WTC11 (cell line): ENCODE measurements around the gene AIFM1. TPM values are rescaled to one million over a fixed set of nuclear protein-coding genes. Genes with fewer than 3 reads are reported as not detected.

ENCODE experiments used
- ATAC-seq: fragments of 200-7000 bp; cut with Tn5 transposase; 2 replicates; pipeline ENCODE4 v1.10.0; 2021; ENCODE audit warnings: mild to moderate bottlenecking, moderate library complexity
- CTCF ChIA-PET: fragments of 300-600 bp; sonication (Branson Sonifier 250); formaldehyde crosslinking; loops from one replicate; lab custom pipeline; 2021; ENCODE audit warnings: antibody characterized with exemption; lab: Charles Lee
- POLR2A ChIA-PET: fragments of 350-600 bp; sonication (Branson Sonifier 250); formaldehyde crosslinking; loops from one replicate; lab custom pipeline; 2021; ENCODE audit warnings: antibody characterized with exemption; lab: Charles Lee
- DNase-seq: peaks from one replicate; pipeline ENCODE4 v3.0.0; 2021; ENCODE audit warnings: low spot score
- H3K27ac Mint-ChIP-seq: 2 replicates; pipeline ENCODE4 v1.8.0; 2021; ENCODE audit warnings: mixed read lengths
- H3K27me3 Mint-ChIP-seq: 2 replicates; pipeline ENCODE4 v1.8.0; 2021; ENCODE audit warnings: low read depth, mild to moderate bottlenecking, moderate library complexity, mixed read lengths
- H3K36me3 Mint-ChIP-seq: 2 replicates; pipeline ENCODE4 v1.8.0; 2021; ENCODE audit warnings: mixed read lengths
- H3K4me1 Mint-ChIP-seq: 2 replicates; pipeline ENCODE4 v1.8.0; 2022; ENCODE audit warnings: mixed read lengths
- H3K4me3 Mint-ChIP-seq: 2 replicates; pipeline ENCODE4 v1.8.0; 2021; ENCODE audit warnings: mild to moderate bottlenecking, moderate library complexity, mixed read lengths
- H3K9me3 Mint-ChIP-seq: 2 replicates; pipeline ENCODE4 v1.8.0; 2021; ENCODE audit warnings: mixed read lengths
- AR ChIP-seq: fragments of 250-450 bp; sonication (Bioruptor Pico); IDR thresholded peaks from 2 replicates; pipeline ENCODE4 v1.9.0; 2021; ENCODE audit warnings: mild to moderate bottlenecking
- ATF6 ChIP-seq: sonication (generic); formaldehyde crosslinking; IDR thresholded peaks from 2 replicates; pipeline ENCODE4 v1.8.1; 2023; ENCODE audit warnings: mild to moderate bottlenecking, missing genetic modification reagents
- FOXK1 ChIP-seq: sonication (generic); formaldehyde crosslinking; IDR thresholded peaks from 2 replicates; pipeline ENCODE4 v1.8.0; 2022; ENCODE audit warnings: mild to moderate bottlenecking, moderate library complexity, missing genetic modification reagents
- JAZF1 ChIP-seq: fragments of 250-450 bp; sonication (Bioruptor Pico); IDR thresholded peaks from 2 replicates; pipeline ENCODE4 v1.9.0; 2021; ENCODE audit warnings: moderate library complexity, mild to moderate bottlenecking, inconsistent platforms
- JUN ChIP-seq: sonication (generic); formaldehyde crosslinking; IDR thresholded peaks from 2 replicates; pipeline ENCODE4 v1.8.0; 2023; ENCODE audit warnings: mild to moderate bottlenecking, missing genetic modification reagents
- OVOL2 ChIP-seq: fragments of 250-450 bp; sonication (Bioruptor Pico); IDR thresholded peaks from 2 replicates; pipeline ENCODE4 v1.9.0; 2021; ENCODE audit warnings: mild to moderate bottlenecking, borderline replicate concordance
- RELA ChIP-seq: sonication (generic); formaldehyde crosslinking; IDR thresholded peaks from 2 replicates; pipeline ENCODE4 v1.8.1; 2022; ENCODE audit warnings: missing genetic modification reagents, mild to moderate bottlenecking, borderline replicate concordance
- SOX15 ChIP-seq: fragments of 250-450 bp; sonication (Bioruptor Pico); IDR thresholded peaks from 2 replicates; pipeline ENCODE4 v1.9.0; 2021; ENCODE audit warnings: mild to moderate bottlenecking
- ZBTB43 ChIP-seq: sonication (generic); formaldehyde crosslinking; IDR thresholded peaks from 2 replicates; pipeline ENCODE4 v1.8.1; 2023; ENCODE audit warnings: mild to moderate bottlenecking, missing genetic modification reagents
- ZNF532 ChIP-seq: fragments of 250-450 bp; sonication (Bioruptor Pico); IDR thresholded peaks from 2 replicates; pipeline ENCODE4 v1.9.0; 2021; ENCODE audit warnings: mild to moderate bottlenecking, borderline replicate concordance
- total RNA-seq: library from RNA; stranded (reverse); gene quantifications from 3 replicates; pipeline ENCODE4 v1.2.3, GENCODE V29; 2021

AIFM1 gene
- total RNA-seq, 1 experiment from 2014 or later, result 53.5 TPM

- Mint-ChIP-seq H3K4me3 (no peak overlapping the region), H3K36me3 (no peaks in the 10 kb centered on the region), H3K9me3 (no peaks in the 10 kb centered on the region), H3K4me1 (peaks cover 9% of the 10 kb centered on the region; the same call in 1 of the 2 replicates), H3K27me3 (peaks cover 49% of the 10 kb centered on the region), H3K27ac (no peak overlapping the region)
- ChIA-PET POLR2A (interaction anchor here (0.5 kb wide), 1 partner anchor 135 kb away, joined by 3 read pairs; no protein-coding TSS in a partner anchor), CTCF (no interaction called here)
- no peak for ATAC-seq
- no peak for DNase-seq
- TF ChIP-seq OVOL2 (CRISPR knock-in tag) (no peak), AR (no peak), JUN (no peak), FOXK1 (CRISPR knock-in tag) (no peak), ZNF532 (CRISPR knock-in tag) (no peak), JAZF1 (CRISPR knock-in tag) (no peak), SOX15 (CRISPR knock-in tag) (no peak), RELA (CRISPR knock-in tag) (no peak)
These were observed 51.5 kb downstream of the AIFM1 start for GRCh38 chrX:130114141-130114588.

GRCh38 chrX:130111220-130112154, 54.2 kb downstream of the AIFM1 start:
- no peak for TF ChIP-seq ZBTB43 (CRISPR knock-in tag)
- no peak for TF ChIP-seq ATF6 (CRISPR knock-in tag)
- no peak overlapping the region for H3K27ac Mint-ChIP-seq
- ChIA-PET POLR2A (interaction anchor here (1.0 kb wide), 1 partner anchor 9 kb away, joined by 3 read pairs; no protein-coding TSS in a partner anchor), CTCF (interaction anchor here (0.6 to 1.7 kb wide), 4 partner anchors 9 to 51 kb away, joined by 3 to 6 read pairs (median 4); no protein-coding TSS in a partner anchor)
- H3K27me3 Mint-ChIP-seq, result peaks cover 56% of the 10 kb centered on the region
- ATAC-seq (no peak), DNase-seq (no peak)
- H3K36me3 Mint-ChIP-seq, result no peaks in the 10 kb centered on the region
- H3K9me3 Mint-ChIP-seq, result no peaks in the 10 kb centered on the region
- H3K4me1 Mint-ChIP-seq, result peaks cover 11% of the 10 kb centered on the region; the same call in 1 of the 2 replicates
- peak overlapping the region; percentile 58 for H3K4me3 Mint-ChIP-seq
